T-helper 2 cell treated with Interferon-gamma antibody and Interleukin-4, amounts not matched to agents 100 ng/mL and 5 ng/mL, for 36 hours (primary cell): ENCODE measurements around the gene CGB2. TPM values are rescaled to one million over a fixed set of nuclear protein-coding genes. Genes with fewer than 3 reads are reported as not detected.
"Not testable (repeated sequence)": the region's sequence is repeated elsewhere in the genome, so short reads cannot be mapped to it uniquely, and the experiment has no call there.

ENCODE experiments used
- intact Hi-C: fragments of 100-400 bp; cut with micrococcal nuclease; formaldehyde crosslinking; loops from one replicate; pipeline ENCODE4 v1.15.1; 2023
- total RNA-seq: library from RNA; stranded (reverse); gene quantifications from 2 replicates; pipeline ENCODE4 v1.2.3, GENCODE V29; 2022

The CGB2 gene
- total RNA-seq, 1 donor from 2014 or later, result not detected

DNA sequence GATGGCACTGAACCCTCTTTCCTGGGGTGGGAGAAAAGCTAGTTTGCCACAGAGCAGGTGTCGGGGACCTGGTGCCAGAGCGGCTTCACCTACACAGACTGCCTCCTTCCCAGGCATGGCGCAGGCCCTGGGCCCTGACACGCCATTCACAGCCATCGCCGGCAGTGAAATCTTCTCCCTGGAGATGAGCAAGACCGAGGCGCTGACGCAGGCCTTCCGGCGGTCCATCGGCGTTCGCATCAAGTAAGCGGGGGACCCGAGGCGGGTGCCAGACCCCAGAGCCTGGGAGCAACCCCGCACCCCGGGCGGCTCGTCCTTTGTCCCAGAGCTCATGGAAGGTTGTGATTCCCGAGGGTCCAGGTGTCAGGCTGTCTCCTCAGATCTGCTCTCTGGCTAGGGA is 24.8 kb upstream of the CGB2 start:
- intact Hi-C loops, result no loop called here

DNA sequence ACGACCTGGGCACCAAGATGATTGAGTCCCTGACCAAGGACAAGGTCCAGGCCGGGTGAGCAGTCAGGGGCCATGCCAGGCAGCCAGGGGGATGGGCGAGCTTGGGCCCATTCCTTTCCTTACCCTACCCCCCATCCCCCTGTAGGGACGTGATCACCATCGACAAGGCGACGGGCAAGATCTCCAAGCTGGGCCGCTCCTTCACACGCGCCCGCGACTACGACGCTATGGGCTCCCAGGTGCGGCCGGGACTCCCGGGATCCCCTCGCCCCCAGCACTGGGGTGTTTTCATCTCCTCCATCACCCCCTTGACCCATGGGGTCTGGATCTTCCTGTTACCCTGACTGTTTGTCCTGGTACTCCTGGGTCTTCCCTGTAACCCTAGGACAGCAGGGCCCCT is 21.9 kb upstream of the CGB2 start:
- intact Hi-C loops, result no loop called here

DNA sequence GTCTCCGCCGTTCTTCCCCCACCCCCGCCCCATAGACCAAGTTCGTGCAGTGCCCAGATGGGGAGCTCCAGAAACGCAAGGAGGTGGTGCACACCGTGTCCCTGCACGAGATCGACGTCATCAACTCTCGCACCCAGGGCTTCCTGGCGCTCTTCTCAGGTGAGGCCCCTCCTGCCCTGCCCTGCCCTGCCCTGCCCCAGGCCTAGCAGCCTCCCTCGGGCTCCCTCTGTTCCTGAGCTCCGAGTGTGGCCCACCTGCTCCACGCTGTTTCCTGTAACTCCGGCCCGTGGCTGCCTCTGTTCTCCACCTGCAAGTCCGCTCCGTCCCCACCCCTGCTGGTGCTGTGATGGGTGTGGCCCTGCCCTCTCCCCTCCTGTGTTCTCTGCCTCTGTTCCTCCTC is 21.2 kb upstream of the CGB2 start:
- intact Hi-C loops, result no loop called here

DNA sequence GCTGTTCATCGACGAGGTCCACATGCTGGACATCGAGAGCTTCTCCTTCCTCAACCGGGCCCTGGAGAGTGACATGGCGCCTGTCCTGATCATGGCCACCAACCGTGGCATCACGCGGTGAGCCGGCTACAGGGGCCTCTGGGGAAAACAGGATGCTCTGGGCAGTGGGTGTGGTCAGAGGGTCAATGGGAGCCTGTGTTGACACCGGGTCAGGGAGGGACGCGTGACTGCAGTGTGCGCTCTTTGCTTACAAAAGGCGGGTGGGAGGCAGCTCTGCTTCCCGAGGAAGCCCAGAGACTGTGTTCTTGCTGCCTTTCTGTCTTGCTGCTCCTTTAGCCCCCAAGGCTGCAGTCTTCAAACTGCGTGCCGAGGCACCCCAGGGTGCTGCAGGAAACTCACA is 20.5 kb upstream of the CGB2 start:
- intact Hi-C loops, result no loop called here

DNA sequence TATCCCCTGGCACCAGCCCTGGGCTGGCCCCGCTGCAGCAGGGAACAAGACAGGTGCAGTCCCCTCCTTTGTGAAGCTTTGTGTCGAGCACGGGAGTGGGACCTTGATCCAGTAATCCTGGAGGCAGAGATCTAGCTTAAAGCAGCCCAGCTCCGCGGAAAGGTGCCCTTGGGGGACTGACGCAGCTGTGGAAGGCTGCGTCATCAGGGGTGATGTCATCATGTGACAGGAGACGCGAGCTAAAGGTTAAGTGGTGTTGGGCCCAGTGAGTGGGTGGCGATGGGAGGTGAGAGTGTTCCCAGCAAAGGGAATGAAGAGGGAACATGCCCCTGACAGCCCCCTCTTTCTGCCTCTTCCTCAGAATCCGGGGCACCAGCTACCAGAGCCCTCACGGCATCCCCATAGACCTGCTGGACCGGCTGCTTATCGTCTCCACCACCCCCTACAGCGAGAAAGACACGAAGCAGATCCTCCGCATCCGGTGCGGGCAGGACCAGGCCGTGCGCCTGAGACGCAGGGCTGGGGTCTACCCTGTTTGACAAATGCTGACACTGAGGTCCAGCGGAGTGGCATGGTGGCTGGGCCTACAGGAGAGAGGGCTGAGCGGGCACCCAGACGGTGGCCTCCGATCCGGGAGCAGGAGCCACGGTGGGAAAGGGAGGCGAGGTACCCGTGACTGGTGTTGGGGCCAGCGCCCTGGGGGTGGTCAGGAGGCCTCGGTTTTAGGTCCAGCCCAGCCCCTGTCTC is 17.4 kb upstream of the CGB2 start:
- intact Hi-C loops, result no loop called here

DNA sequence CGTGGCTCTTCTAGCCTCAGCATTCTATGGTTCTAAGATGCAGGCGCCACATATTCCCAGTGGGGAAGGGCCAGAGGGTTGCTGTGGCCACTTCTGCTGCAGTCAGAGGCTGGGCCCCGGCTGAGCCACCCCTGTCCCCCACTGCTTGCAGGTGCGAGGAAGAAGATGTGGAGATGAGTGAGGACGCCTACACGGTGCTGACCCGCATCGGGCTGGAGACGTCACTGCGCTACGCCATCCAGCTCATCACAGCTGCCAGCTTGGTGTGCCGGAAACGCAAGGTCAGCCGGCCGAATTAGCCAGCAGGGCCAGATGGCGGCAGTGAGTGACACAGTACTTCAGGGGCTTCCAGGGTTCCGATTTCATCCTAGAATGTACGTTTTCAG is 16.8 kb upstream of the CGB2 start:
- intact Hi-C loops, result no loop called here

DNA sequence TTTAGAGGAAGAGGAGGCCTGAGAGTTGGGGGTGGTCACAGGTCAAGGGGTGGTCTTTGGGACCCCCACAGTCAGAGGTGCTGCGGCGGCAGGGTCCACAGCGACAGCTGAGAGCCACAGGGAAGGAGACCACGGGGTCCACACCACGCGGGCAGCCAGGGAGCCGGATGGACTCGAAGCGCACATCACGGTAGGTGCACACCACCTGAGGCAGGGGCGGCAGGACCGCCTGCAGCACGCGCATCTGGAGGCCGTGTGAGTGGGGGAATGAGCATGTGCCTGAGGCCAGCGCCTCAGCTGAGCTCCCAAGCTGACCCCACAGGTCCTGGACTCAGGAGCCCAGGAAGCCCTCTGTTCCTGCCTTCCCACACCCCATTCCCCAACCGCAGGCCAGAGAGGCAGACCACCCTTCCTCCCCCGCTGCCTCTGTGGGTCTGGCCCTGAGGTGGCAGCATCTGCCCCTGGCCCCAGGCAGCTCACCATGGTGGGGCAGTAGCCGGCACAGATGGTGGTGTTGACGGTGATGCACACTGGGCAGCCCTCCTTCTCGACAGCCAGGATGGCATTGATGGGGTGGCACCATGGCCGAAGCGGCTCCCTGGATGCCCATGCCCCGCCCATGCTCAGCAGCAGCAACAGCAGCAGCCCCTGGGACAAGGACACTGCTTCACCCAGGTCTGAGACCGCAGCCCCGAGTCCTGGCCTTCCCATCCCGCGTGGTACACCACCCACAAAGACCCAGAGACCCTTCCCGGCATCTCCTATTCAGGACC is 15.4 kb upstream of the CGB2 start:
- intact Hi-C loops, result no loop called here

DNA sequence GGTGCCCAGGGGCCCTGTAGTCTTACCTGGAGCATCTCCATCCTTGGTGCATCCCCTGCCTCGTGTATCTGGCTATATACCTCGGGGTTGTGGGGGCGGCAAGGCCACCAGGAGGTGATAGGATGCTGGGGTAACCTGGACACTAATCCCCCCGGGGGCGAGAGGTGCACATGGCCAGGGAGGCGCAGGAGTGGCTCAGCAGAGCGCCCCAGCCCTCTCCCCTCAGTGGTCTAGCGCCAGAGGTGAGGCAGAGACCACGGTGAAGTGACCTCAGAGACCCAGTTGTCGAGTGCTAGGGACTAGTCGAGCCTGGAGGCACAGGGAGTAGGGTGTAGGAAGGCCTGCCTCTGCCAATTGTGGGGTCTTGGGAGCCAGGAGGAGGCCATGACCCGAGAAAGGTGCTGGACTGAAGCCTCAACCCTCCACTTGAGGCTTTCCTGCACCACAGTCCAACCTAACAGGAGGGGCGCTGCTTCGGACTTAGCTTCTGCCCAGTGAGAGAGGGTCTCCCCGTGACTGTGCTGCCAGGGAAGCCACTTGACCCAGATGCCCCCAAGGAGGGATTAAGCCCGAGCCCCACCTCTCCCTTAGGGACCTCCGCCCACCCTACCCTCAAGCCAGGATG is 14.5 kb upstream of the CGB2 start, which contains the start of gene LHB:
Gene LHB (minus strand): TSS at position 51 of the 625 bp plus-strand sequence. CDS start 10 bp downstream, at position 41.
- intact Hi-C loops, result no loop called here

DNA sequence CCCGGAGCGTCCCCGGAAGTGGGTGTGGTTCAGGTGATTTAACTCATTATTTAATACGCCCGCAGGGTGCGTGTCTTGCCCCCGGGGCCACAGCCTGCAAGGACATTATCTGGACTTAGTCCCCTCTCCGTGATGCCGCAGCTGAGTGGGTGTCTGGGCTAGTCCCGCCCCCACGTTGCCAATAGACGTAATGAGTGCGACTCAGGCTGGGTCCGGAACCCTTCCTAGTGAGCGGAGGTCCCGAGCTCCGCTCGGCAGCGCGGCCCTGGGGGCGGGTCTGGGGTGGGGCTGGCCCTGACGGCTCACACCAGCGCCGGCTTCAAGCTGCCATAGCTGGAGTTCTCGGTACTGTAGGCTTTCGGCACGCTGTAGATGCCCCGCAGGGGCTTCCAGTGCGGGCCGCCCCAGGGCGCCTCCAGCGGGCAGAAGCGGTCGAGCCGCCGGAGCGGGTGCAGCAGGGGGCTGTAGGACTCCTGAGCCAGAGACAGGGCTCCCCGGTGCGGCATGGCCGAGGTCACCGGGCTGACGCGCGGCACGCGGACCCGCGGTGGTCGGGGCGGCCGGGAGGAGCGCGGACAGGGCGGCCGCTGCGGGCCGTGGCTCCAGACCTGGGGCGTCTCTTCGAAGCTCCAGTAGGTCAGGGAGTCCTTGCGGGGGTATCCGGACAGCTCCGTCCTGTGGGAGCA is 13.9 kb upstream of the CGB2 start:
- intact Hi-C loops, result no loop called here

DNA sequence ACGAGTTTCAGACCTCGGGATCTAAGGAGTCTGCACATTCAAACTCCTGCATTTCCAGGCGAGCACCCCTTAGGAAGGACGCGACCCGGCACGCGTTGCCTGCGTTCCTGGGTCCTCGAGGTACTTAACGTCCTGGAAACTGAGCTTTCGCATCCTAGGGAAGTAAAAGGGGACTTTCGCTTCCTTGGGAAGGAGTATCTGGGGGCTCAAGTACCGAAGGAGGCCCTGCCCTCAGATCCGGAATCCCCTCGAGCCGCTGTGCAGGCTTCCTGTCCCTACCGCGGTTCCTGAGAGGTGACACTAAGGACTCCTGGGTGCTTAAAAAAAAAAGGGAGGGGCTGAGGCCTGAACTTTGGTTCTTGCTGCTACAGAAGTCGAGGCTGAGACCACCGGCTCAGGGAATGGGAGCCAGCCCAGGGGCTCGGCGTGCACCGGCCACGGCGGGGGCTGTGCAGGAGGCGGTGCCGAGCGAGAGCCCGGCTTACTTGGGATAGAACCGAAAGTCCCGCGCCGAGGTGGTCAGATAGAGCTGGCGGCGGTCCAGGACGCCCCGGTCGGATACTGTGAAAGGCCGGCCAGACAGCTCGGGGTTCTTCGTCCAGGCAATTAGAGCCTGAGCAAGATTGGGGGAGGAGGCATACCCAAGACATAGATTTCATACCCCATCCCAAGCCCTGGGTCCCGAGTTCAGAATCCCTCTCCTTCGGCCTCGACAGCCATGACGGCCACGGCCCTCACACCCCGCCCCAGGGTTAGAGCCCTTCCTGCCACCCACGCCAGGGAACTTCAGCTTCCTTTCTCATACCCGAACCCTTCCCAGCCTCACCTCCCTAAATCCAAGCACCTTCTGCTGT is 13.1 kb upstream of the CGB2 start:
- intact Hi-C loops, result not testable (repeated sequence)

DNA sequence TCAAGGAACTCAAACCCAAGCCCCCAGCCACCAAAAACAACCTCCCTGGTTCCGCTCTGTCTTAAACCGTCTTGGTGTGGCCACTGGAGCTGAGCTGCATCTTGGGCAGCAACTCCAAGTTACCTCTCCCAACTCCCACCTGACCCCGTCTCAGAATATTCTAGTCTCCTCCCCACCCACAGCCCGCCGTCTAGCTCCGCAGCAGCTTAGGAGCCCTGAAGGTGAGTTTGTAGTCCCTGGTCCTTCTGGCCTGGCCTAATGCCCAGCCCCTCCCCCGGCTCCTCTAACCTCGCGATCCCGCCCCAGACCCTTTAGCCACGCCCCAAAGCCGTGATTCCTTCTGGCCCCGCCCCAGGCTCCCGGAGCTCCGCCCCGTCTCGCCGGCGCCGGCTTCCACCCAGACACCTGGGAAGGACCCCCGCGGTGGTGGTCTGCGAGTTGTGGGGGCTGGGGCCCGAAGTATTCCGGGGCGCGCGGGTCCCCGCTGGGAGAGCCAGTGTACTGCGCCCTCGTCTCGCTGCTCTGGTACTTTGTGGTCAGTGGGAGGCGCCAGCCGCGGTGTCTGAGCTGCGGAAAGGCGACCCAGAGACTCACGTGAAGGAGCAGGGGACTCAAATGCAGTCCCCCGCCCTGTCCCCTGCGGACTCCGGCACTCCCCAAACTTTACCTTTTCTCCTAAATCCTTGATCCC is 12.3 kb upstream of the CGB2 start:
- intact Hi-C loops, result no loop called here

DNA sequence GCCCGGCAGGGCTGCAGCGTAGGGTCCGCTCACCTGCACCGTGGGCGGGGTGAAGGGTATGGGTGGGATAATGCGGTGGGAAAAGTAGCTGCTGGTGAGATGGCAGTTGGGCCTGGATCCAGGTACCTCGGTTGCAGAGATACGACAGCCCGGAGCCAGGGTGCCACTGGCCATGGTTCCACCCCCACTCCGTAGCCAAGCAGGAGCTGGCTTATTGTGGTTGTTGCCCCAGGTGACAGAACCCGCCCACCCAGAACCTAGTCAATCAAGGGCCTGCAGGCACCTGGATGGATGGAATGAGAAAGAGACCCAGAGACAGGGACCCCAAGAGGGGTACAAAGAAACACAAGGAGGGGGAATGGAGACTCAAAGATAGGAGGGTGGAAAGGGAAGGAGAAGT is 11.3 kb upstream of the CGB2 start:
- intact Hi-C loops, result no loop called here

DNA sequence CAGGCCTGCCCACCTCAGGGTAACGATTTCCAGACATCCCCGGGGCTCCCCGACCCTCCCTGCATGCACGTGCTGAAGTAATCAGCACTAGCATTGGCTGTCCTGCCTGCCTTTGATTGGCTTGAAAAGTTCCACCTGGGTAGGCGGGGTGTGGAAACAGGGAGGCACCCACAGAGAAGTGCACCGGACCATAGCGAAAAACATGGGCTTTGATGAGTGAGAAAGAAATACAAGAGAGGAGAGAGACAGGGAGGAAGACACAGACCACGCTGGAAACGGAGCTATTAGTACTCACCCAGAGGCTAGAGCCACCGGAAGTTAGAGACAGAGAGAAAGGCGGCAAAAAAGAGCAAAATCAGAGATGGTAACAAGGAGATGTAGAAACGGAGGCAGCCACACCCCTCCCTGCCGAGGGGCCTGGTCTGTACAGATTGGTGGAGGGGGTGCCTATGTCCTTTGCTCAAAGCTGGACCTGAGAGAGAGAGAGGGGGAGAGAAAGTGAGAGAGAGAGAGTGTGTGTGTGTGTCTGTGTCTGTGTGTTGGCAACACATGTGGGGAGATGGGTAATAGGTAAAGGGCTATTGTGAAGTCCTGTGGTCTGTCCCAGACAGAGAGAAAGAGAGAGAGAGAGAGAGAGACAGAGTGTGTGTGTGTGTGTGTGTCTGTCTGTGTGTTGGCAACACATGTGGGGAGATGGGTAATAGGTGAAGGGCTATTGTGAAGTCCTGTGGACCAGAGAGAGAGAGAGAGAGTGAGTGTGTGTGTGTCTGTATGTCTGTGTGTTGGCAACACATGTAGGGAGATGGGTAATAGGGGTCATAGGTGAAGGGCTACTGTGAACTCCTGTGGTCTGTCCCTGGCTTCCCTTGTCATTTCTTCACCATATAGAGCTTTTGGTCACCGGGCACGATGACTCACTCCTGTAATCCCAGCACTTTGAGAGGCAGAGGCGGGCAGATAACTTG is 10.5 kb upstream of the CGB2 start:
- intact Hi-C loops, result no loop called here

DNA sequence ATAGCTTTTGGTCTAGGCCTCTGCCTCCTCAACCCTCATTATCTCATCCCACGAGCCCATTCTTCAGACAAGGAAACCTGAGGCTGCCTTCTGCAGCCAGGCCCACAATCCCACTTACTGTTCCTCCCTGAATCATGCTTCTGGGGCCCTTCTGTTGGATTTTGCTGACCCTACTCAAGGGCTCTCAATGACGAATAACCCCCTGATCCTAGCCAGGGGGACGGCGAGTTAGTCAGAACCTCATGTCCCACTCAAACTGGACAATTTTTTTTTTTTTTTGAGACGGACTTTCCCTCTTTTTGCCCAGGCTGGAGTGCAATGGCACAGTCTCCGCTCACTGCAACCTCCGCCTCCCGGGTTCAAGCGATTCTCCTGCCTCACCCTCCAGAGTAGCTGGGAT is 9.6 kb upstream of the CGB2 start:
- intact Hi-C loops, result no loop called here

DNA sequence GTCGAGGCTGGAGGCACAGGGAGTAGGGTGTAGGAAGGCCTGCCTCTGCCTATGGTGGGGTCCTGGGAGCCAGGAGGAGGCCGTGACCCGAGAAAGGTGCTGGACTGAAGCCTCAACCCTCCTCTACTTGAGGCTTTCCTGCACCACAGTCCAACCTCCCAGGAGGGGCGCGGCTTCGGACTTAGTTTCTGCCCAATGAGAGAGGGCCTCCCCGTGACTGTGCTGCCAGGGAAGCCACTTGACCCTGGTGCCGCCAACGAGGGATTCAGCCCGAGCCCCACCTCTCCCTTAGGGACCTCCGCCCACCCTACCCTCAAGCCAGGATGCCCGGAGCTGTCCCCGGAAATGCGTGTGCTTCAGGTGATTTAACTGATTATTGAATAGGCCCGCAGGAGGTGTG is 7.5 kb upstream of the CGB2 start, which contains the start of gene CGB3:
Gene CGB3 (minus strand): TSS at position 101 of the 400 bp plus-strand sequence. CDS start 362 bp downstream, outside the sequence.
- intact Hi-C loops, result not testable (repeated sequence)

DNA sequence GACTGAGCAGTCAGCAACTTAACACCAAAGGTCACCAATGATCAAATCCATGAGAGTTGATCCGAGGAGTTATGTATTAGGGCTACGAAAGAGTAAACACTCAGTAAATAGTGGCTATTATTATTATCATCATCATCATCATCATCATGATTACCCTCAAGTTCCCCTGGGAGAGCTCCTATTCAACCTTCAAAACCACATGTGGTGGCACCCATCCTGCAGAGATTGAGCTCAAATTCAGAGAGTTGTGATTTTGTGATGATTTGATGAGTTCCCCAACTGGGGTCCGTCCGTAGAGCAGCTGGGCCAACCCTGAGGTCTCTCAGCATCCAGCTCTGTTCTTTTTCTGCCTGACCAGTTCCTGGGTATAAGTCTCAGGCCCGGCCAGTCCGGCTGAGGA is 6.6 kb upstream of the CGB2 start:
- intact Hi-C loops, result not testable (repeated sequence)

DNA sequence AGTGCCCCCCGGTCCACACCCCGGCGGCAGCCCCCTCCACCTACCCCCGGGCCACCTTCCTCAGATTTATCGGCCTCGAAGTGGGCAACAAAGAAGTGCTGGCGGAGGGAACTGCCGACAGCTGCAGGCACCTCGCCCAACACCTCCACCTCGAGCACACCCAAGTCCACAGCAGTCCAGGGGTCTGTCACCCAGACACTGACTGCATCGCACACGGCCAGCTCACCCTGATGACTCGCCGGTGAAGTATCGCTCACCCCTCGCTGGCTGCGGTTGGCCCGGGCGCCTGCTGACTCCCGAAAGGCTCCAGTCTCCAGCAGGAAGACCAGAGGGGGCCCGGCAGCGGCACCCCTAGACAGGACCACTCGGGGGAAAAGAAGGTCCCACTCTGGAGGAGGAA is 6.1 kb upstream of the CGB2 start:
- intact Hi-C loops, result not testable (repeated sequence)

DNA sequence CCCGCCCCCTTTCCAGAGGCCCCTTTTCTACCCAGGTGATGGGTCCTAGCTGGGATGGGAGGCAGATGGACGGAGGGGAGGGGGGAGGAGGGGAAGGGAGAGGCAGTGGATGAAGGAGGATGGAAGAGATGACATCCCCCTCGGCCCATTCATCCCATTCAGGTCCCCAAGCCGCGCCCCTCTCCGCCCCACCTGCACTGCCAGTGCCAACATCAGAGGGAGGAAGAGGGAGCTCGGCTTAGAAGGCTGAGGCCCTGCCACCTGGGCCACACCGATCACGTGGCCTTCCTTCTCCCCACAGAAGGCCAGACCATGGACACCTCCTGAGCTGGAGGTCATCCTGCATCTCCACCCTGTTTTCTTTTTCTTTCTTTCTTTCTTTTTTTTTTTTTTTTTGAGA is 3.0 kb upstream of the CGB2 start:
- intact Hi-C loops, result not testable (repeated sequence)

DNA sequence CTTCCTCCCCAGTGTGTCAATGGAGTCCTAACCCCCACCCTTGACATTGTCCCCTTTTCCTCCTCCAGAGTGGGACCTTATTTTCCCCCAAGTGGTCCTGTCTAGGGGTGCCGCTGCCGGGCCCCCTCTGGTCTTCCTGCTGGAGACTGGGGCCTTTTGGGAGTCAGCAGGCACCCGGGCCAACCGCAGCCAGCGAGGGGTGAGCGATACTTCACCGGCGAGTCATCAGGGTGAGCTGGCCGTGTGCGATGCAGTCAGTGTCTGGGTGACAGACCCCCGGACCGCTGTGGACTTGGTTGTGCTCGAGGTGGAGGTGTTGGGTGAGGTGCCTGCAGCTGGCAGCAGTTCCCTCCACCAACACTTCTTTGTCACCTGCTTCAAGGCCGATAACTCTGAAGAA is 1.9 kb upstream of the CGB2 start:
- intact Hi-C loops, result not testable (repeated sequence)
